ENCODE data around the gene RNF10. TPM values are rescaled to one million over a fixed set of nuclear protein-coding genes. Genes with fewer than 3 reads are reported as not detected.

Gene RNF10
- total RNA-seq, 4 donors from 2014 or later, result 147 to 314 (median 180) TPM

DNA sequence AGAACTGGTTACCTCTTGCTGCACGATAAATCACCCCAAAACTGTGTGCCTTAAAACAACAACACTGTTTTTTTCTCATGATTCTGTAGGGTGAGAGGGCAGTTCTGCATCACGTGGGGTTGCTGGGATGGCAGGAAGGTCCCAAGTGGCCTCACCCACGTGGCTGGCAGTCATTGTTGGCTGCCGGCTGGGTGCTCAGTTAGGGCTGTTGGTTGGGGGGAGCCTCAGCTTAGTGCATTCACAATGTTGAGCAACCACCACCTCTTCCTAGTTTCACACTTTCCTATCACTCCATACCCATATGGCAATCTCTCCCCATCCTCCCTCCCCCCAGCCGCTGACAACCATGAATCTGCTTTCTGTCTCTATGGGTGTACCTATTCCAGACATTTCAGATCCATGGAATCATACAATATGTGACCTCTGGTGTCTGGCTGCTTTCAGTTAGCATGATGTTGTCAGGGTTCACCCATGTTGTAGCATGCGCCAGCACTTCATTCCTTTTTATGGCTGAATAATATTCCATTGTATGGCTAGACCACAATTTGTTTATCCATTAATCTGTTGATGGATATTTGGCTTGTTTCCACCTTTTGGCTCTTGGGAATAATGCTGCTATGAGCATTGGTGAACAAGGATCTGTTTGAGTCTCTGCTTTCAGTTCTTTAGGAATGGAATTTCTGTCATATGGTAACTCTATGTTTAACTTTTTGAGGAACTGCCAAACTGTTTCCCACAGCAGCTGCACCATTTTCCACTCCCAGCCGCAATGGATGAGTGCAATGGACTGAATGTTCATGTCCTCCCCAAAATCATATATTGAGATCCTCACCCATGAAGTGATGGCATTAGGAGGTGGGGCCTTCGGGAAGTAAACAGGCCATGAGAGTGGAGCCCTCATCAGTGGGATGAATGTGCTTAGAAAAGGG is 58.2 kb downstream of the RNF10 start:
- TF ChIP-seq, protein P1, sequence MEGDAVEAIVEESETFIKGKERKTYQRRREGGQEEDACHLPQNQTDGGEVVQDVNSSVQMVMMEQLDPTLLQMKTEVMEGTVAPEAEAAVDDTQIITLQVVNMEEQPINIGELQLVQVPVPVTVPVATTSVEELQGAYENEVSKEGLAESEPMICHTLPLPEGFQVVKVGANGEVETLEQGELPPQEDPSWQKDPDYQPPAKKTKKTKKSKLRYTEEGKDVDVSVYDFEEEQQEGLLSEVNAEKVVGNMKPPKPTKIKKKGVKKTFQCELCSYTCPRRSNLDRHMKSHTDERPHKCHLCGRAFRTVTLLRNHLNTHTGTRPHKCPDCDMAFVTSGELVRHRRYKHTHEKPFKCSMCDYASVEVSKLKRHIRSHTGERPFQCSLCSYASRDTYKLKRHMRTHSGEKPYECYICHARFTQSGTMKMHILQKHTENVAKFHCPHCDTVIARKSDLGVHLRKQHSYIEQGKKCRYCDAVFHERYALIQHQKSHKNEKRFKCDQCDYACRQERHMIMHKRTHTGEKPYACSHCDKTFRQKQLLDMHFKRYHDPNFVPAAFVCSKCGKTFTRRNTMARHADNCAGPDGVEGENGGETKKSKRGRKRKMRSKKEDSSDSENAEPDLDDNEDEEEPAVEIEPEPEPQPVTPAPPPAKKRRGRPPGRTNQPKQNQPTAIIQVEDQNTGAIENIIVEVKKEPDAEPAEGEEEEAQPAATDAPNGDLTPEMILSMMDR (IDR thresholded peaks at IDR 0.05; ENCODE audit: low read depth), result no peak

DNA sequence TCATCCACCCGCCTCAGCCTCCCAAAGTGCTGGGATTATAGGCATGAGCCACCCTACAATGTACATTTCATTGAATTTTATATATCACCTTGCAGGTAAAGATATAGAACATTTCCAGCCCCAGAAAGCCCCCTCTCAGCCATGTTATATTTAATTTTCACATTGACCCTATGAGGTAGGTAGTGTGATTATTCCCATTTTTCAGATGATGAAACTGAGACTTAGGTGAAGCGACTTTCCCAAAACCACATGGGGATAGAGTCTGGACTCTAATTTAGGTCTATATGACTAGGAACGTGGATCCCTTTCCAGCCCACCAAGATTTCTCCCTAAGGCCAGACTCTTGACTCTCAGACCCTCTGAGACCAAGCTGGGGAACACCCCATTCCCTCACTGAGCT is 62.7 kb downstream of the RNF10 start:
- TF ChIP-seq, protein P1 (IDR thresholded peaks at IDR 0.05; ENCODE audit: low read depth), result no peak

DNA sequence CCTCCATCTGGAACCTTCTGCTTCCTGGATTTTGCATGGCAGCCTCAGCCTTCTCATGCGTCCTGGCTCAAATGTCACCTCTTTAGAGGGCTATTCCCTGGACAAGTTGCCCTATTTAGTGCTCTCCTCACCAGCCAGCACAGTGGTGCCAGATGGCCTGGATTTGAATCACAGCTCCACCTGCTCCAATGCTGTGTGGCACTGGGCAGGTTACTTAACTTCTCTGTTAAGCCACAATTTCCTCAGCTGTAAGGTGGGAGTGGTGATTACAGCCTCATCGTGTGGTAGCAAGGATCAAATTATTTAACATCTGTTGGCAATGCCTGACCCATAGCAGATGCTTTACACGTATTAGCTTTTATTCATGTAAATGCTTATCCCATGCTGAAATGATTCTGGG is 63.7 kb downstream of the RNF10 start:
- TF ChIP-seq, protein P1 (IDR thresholded peaks at IDR 0.05; ENCODE audit: low read depth), result no peak

DNA sequence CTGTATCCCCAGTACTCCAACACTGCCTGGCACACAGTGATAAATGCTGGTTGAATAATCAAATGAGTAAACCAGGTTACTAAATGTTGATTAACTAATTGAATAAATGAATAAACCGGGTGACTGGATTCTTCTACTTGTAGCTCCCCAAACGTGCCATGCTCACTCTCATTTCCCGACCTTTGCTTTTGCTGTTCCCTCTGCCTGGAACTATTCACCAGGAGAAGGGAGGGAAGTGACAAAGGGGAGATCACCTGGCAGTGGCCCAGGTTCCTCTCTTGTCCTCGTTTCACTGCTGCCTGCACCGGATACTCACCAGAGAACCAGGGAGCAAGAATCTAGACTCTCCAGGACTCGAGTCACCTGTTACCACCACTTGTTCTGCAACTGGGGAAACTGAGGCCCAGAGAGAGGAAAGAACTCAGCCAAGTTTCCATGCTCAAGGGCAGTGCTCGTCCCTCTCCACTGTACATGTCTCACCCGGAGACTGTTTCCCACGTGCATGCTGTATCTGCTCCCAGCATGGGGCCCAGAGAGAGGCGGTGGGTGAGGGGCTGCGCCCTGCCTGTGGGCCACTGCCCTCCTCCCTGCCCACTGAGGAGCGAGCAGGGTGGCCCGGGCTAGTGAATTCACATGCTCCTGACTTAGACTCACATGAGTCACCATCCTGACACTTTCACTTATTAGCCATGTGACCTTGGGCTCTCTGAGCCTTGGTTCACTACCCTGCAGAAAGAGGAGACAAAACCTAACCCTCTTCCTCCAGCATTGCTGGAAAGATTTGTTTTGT is 64.7 kb downstream of the RNF10 start:
- TF ChIP-seq, protein P1 (IDR thresholded peaks at IDR 0.05; ENCODE audit: low read depth), result no peak

DNA sequence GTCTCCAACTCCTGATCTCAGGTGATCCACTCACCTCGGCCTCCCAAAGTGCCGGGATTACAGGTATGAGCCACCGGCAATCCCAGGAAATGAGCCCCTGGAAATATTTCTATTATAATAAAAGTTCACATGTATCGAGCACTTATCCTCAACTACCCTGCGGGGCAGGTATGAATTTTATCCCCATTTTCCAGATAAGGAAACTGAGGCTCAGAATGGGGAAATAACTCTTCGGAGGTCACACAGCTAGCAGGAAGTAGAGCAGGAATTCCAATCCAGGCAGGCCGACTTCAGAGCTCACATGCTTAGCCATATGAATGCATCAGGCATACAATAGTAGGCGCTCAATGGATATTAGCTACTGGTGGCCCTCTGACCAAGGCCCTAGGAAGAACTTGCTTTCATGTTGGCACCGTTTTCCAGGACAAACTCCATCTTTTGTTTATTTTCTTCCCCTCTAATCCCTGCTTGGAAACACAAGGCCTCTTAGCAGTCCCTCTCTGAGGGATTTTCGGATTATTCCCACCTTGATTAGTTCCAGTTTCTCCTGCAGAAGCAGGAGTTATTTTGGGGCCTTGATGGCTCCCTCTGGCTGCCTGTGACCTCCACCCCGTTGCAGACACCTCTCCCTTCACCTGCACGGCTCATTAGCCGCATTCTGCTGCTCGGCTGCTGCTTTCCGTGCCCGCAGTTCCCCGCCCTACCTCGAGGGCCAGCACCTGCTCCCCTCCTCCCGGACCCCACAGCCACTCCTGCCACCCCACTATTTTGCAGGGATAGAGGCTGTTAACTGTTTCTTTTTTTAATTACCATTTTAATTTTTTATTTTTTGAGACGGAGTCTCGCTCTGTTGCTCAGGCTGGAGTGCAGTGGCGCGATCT is 65.8 kb downstream of the RNF10 start:
- TF ChIP-seq, protein P1 (IDR thresholded peaks at IDR 0.05; ENCODE audit: low read depth), result no peak

DNA sequence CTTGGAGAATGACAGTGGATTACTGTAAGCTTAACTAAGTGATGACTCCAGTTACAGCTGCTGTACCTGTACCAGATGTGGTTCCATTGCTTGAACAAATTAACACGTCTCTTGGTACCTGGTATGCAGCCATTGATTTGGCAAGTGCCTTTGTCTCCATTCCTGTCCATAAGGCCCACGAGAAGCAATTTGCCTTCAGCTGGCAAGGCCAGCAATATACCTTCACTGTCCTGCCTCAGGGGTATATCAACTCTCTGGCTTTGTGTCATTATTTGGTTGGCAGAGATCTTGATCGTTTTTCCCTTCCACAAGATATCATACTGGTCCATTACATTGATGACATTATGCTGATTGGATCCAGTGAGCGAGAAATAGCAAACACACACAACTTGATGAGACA is 76.4 kb downstream of the RNF10 start:
- TF ChIP-seq, protein P1 (IDR thresholded peaks at IDR 0.05; ENCODE audit: low read depth), result no peak

Data from subcutaneous adipose tissue (tissue), 4 donors.